HL-60 (cell line): ENCODE data around the gene TRNT1.

Experiments used
- DNase-seq, 2 experiments: peaks; one replicate each; pipeline ENCODE4 v3.0.0-alpha.2; 2010 to 2020; ENCODE audit warnings: low read depth in 1 of 2, low spot score in 1 of 2
- H3K27ac ChIP-seq: fragments of 250-450 bp; sonication (Bioruptor Pico); replicated peaks from 2 replicates; pipeline ENCODE4 v1.5.1; 2020; ENCODE audit warnings: mild to moderate bottlenecking, moderate library complexity
- H3K27me3 ChIP-seq: fragments of 250-450 bp; sonication (Bioruptor Pico); 2 replicates; pipeline ENCODE4 v1.5.1; 2021; ENCODE audit warnings: mild to moderate bottlenecking, moderate library complexity; ENCODE audit not compliant: insufficient read depth, poor library complexity, severe bottlenecking
- H3K4me3 ChIP-seq: replicated peaks from 2 replicates; pipeline ENCODE4 v1.5.1; 2011; ENCODE audit warnings: mild to moderate bottlenecking, control low read depth, low read length; ENCODE audit not compliant: insufficient read depth
- GABPA ChIP-seq: IDR thresholded peaks from 2 replicates; pipeline ENCODE4 v1.6.1; 2012; ENCODE audit warnings: low read depth
- POLR2AphosphoS5 ChIP-seq: IDR thresholded peaks from 2 replicates; pipeline ENCODE4 v1.6.1; 2012; ENCODE audit warnings: low read depth
- SPI1 ChIP-seq: IDR thresholded peaks from 2 replicates; pipeline ENCODE4 v1.6.1; 2012; ENCODE audit warnings: low read depth, mild to moderate bottlenecking, borderline replicate concordance
- TF ChIP-seq, protein P1 (sequence below): IDR thresholded peaks from 2 replicates; pipeline ENCODE4 v1.6.1; 2012; ENCODE audit warnings: low read depth; ENCODE audit not compliant: insufficient replicate concordance
- TF ChIP-seq, protein P2 (sequence below): IDR thresholded peaks from one replicate; pipeline ENCODE4 v1.5.1; 2011; ENCODE audit warnings: low read length, control low read depth, inconsistent platforms; ENCODE audit not compliant: insufficient read depth

TRNT1 gene

DNA sequence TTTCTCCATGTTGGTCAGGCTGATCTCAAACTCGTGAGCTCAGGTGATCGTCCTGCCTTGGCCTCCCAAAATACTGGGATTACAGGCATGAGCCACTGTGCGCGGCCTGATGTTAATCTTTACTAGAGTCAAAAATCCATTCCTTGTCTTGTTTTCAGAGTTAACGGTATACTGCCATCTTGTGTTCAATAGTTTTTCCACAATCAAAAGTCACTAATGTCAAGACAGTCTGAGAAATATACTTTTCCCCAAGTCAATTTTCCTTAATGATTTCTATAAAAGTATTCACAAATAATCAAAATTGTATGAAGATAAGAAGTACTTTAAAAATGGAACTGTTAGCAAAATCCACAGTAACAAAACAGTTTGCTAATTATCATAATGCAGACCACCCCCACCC, 44.3 kb downstream of the TRNT1 start:
- Histone ChIP-seq H3K27ac (no peak overlapping the region), H3K27me3 (no peaks in the 10 kb centered on the region), H3K4me3 (no peak overlapping the region)
- no peak for DNase-seq
- TF ChIP-seq, protein P1, sequence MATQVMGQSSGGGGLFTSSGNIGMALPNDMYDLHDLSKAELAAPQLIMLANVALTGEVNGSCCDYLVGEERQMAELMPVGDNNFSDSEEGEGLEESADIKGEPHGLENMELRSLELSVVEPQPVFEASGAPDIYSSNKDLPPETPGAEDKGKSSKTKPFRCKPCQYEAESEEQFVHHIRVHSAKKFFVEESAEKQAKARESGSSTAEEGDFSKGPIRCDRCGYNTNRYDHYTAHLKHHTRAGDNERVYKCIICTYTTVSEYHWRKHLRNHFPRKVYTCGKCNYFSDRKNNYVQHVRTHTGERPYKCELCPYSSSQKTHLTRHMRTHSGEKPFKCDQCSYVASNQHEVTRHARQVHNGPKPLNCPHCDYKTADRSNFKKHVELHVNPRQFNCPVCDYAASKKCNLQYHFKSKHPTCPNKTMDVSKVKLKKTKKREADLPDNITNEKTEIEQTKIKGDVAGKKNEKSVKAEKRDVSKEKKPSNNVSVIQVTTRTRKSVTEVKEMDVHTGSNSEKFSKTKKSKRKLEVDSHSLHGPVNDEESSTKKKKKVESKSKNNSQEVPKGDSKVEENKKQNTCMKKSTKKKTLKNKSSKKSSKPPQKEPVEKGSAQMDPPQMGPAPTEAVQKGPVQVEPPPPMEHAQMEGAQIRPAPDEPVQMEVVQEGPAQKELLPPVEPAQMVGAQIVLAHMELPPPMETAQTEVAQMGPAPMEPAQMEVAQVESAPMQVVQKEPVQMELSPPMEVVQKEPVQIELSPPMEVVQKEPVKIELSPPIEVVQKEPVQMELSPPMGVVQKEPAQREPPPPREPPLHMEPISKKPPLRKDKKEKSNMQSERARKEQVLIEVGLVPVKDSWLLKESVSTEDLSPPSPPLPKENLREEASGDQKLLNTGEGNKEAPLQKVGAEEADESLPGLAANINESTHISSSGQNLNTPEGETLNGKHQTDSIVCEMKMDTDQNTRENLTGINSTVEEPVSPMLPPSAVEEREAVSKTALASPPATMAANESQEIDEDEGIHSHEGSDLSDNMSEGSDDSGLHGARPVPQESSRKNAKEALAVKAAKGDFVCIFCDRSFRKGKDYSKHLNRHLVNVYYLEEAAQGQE, result no peak
- no peak for TF ChIP-seq SPI1
- TF ChIP-seq, protein P2, sequence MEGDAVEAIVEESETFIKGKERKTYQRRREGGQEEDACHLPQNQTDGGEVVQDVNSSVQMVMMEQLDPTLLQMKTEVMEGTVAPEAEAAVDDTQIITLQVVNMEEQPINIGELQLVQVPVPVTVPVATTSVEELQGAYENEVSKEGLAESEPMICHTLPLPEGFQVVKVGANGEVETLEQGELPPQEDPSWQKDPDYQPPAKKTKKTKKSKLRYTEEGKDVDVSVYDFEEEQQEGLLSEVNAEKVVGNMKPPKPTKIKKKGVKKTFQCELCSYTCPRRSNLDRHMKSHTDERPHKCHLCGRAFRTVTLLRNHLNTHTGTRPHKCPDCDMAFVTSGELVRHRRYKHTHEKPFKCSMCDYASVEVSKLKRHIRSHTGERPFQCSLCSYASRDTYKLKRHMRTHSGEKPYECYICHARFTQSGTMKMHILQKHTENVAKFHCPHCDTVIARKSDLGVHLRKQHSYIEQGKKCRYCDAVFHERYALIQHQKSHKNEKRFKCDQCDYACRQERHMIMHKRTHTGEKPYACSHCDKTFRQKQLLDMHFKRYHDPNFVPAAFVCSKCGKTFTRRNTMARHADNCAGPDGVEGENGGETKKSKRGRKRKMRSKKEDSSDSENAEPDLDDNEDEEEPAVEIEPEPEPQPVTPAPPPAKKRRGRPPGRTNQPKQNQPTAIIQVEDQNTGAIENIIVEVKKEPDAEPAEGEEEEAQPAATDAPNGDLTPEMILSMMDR, result no peak
- no peak for TF ChIP-seq POLR2AphosphoS5
- TF ChIP-seq GABPA, result no peak

GRCh38 chr3:3172627-3173026, 45.9 kb downstream of the TRNT1 start:
- TF ChIP-seq SPI1, result no peak
- TF ChIP-seq, protein P2, result no peak
- DNase-seq, result no peak
- no peak overlapping the region for H3K4me3 ChIP-seq
- H3K27ac ChIP-seq, result 0 out of 2 replicates have a peak overlapping the region, but pooled peaks have one; percentile 4
- no peaks in the 10 kb centered on the region for H3K27me3 ChIP-seq

DNA sequence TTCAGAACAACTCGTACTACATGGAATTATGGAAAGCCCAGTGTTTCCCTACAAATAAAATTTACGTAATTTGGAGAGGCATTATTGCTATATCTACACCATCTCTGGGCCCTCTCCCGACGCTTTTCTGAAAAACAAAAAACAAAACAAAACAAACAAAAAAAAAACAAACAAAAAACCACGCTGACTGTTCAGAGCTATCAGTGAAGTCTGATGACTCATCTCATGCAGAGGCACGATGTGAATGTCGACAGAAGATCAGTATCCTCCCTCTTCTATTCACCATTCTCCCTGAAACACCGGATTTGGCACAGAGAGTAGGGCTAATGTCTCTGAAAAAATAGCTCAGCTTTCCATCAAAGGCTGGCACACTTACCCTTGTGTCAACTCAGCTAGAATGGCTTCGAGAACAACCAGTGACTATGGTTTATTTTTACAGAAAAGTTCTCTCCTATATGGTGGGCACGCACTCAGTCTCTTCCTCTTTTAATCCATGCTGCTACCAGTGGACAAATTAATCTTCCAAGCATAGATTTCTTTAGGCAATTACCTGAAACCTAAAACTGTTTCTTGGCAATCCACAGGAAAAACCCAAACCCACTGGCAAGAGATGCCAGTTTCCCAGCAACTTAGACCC, 51.2 kb downstream of the TRNT1 start:
- H3K4me3 ChIP-seq, result peak overlapping the region; percentile 71; the same call in 1 of the 2 replicates
- no peak for DNase-seq
- TF ChIP-seq, protein P1, result no peak
- no peak for TF ChIP-seq GABPA
- no peak for TF ChIP-seq POLR2AphosphoS5
- TF ChIP-seq, protein P2, result no peak
- TF ChIP-seq SPI1, result peak; percentile 61
- peak overlapping the region; percentile 79 for H3K27ac ChIP-seq
- H3K27me3 ChIP-seq, result no peaks in the 10 kb centered on the region
